ENCODE results near the gene COL5A3. TPM values are rescaled to one million over a fixed set of nuclear protein-coding genes. Genes with fewer than 3 reads are reported as not detected.

COL5A3 gene
- total and polyA plus RNA-seq, 2 of the 13 experiments (the other 11 are each of a cell fraction or from before 2014, with no cell fraction given), result 0.02 TPM; not detected in 1

DNA sequence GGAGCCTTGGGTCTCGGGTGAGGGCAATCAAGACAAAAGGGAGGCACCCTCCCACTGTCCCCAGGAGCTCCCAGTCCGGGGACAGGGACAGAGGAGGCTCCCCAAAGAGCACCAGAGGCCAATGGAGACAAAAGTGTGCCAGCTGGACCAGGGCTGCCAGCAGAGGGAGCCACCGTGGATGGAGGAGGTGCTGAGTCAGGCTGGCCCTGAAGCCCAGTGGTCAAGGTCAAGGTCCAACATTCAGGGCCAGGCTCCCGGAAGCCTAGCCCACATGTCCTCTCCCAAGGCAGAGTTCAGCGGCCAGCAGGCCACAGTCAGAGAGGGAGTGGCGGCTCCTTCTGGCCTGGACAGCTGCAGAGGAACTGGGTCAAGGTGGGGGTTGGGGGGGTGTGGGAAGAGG, 8.4 kb downstream of the COL5A3 start (continued):
- TF ChIP-seq, protein P1, sequence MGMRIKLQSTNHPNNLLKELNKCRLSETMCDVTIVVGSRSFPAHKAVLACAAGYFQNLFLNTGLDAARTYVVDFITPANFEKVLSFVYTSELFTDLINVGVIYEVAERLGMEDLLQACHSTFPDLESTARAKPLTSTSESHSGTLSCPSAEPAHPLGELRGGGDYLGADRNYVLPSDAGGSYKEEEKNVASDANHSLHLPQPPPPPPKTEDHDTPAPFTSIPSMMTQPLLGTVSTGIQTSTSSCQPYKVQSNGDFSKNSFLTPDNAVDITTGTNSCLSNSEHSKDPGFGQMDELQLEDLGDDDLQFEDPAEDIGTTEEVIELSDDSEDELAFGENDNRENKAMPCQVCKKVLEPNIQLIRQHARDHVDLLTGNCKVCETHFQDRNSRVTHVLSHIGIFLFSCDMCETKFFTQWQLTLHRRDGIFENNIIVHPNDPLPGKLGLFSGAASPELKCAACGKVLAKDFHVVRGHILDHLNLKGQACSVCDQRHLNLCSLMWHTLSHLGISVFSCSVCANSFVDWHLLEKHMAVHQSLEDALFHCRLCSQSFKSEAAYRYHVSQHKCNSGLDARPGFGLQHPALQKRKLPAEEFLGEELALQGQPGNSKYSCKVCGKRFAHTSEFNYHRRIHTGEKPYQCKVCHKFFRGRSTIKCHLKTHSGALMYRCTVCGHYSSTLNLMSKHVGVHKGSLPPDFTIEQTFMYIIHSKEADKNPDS (CRISPR knock-in tag; IDR thresholded peaks at IDR 0.05), result no peak
- TF ChIP-seq ZKSCAN8 (CRISPR knock-in tag; IDR thresholded peaks at IDR 0.05; ENCODE audit: borderline replicate concordance) (0 out of 2 replicates have a peak, but pooled peaks have one; percentile 23), SMAD1 (CRISPR knock-in tag; IDR thresholded peaks at IDR 0.05; ENCODE audit: borderline replicate concordance, low read depth) (0 out of 2 replicates have a peak, but pooled peaks have one; percentile 36), XBP1 (CRISPR knock-in tag; IDR thresholded peaks at IDR 0.05) (no peak), TCF12 (IDR thresholded peaks at IDR 0.05) (no peak), TCF12 (CRISPR knock-in tag; IDR thresholded peaks at IDR 0.05) (0 out of 2 replicates have a peak, but pooled peaks have one; percentile 24), EZH2 (conservative IDR thresholded peaks at IDR 0.05; ENCODE audit: low read depth, low read length) (no peak), KAT7 (CRISPR knock-in tag; IDR thresholded peaks at IDR 0.05; ENCODE audit: borderline replicate concordance) (no peak), ZNF772 (CRISPR knock-in tag; IDR thresholded peaks at IDR 0.05) (no peak), ELF1 (CRISPR knock-in tag; IDR thresholded peaks at IDR 0.05) (peak; percentile 84), MAZ (IDR thresholded peaks at IDR 0.05; ENCODE audit: borderline replicate concordance, low read depth, low read length) (no peak), MAZ (CRISPR knock-in tag; IDR thresholded peaks at IDR 0.05; ENCODE audit: low read depth) (peak; percentile 88), NFKBIZ (CRISPR knock-in tag; IDR thresholded peaks at IDR 0.05) (0 out of 2 replicates have a peak, but pooled peaks have one; percentile 57), CREM (IDR thresholded peaks at IDR 0.05) (no peak), CREM (CRISPR knock-in tag; IDR thresholded peaks at IDR 0.05) (no peak), TBX3 (IDR thresholded peaks at IDR 0.05; ENCODE audit: borderline replicate concordance) (no peak)
- TF ChIP-seq, protein P2, sequence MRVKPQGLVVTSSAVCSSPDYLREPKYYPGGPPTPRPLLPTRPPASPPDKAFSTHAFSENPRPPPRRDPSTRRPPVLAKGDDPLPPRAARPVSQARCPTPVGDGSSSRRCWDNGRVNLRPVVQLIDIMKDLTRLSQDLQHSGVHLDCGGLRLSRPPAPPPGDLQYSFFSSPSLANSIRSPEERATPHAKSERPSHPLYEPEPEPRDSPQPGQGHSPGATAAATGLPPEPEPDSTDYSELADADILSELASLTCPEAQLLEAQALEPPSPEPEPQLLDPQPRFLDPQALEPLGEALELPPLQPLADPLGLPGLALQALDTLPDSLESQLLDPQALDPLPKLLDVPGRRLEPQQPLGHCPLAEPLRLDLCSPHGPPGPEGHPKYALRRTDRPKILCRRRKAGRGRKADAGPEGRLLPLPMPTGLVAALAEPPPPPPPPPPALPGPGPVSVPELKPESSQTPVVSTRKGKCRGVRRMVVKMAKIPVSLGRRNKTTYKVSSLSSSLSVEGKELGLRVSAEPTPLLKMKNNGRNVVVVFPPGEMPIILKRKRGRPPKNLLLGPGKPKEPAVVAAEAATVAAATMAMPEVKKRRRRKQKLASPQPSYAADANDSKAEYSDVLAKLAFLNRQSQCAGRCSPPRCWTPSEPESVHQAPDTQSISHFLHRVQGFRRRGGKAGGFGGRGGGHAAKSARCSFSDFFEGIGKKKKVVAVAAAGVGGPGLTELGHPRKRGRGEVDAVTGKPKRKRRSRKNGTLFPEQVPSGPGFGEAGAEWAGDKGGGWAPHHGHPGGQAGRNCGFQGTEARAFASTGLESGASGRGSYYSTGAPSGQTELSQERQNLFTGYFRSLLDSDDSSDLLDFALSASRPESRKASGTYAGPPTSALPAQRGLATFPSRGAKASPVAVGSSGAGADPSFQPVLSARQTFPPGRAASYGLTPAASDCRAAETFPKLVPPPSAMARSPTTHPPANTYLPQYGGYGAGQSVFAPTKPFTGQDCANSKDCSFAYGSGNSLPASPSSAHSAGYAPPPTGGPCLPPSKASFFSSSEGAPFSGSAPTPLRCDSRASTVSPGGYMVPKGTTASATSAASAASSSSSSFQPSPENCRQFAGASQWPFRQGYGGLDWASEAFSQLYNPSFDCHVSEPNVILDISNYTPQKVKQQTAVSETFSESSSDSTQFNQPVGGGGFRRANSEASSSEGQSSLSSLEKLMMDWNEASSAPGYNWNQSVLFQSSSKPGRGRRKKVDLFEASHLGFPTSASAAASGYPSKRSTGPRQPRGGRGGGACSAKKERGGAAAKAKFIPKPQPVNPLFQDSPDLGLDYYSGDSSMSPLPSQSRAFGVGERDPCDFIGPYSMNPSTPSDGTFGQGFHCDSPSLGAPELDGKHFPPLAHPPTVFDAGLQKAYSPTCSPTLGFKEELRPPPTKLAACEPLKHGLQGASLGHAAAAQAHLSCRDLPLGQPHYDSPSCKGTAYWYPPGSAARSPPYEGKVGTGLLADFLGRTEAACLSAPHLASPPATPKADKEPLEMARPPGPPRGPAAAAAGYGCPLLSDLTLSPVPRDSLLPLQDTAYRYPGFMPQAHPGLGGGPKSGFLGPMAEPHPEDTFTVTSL (CRISPR knock-in tag; IDR thresholded peaks at IDR 0.05; ENCODE audit: borderline replicate concordance), result no peak
- TF ChIP-seq, protein P3, sequence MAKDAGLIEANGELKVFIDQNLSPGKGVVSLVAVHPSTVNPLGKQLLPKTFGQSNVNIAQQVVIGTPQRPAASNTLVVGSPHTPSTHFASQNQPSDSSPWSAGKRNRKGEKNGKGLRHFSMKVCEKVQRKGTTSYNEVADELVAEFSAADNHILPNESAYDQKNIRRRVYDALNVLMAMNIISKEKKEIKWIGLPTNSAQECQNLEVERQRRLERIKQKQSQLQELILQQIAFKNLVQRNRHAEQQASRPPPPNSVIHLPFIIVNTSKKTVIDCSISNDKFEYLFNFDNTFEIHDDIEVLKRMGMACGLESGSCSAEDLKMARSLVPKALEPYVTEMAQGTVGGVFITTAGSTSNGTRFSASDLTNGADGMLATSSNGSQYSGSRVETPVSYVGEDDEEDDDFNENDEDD (CRISPR knock-in tag; IDR thresholded peaks at IDR 0.05; ENCODE audit: borderline replicate concordance), result no peak
